GM10248 (cell line): ENCODE results near the gene NPAS1.

ENCODE experiments used
- CTCF ChIA-PET: fragments of 300-600 bp; sonication (Branson Sonifier 250); formaldehyde crosslinking; extraction: SDS; loops from one replicate; lab custom pipeline; 2021; ENCODE audit warnings: antibody characterized with exemption; lab: Yijun Ruan, JAX
- POLR2A ChIA-PET: fragments of 350-650 bp; sonication (Branson Sonifier 250); formaldehyde crosslinking; extraction: SDS; loops from one replicate; lab custom pipeline; 2020; ENCODE audit warnings: antibody characterized with exemption; lab: Yijun Ruan, JAX
- DNase-seq: peaks from one replicate; pipeline ENCODE4 v3.0.0; 2012; ENCODE audit errors: extremely low spot score
- CTCF ChIP-seq: IDR thresholded peaks from 2 replicates; pipeline ENCODE4 v1.5.1; 2012; ENCODE audit warnings: mild to moderate bottlenecking, low read depth; ENCODE audit errors: extremely low read depth, missing control alignments, control extremely low read depth

The NPAS1 gene

GRCh38 chr19:47026156-47026555, 6.5 kb downstream of the NPAS1 start:
- DNase-seq = no peak
- ChIA-PET POLR2A (interaction anchor here (0.8 kb wide), 1 partner anchor 23 kb away, joined by 4 read pairs; no protein-coding TSS in a partner anchor), CTCF (interaction anchor here (1.6 to 7.0 kb wide), 2 partner anchors 9 to 13 kb away, joined by 12 to 71 read pairs; no protein-coding TSS in a partner anchor)
- no peak for TF ChIP-seq CTCF

DNA sequence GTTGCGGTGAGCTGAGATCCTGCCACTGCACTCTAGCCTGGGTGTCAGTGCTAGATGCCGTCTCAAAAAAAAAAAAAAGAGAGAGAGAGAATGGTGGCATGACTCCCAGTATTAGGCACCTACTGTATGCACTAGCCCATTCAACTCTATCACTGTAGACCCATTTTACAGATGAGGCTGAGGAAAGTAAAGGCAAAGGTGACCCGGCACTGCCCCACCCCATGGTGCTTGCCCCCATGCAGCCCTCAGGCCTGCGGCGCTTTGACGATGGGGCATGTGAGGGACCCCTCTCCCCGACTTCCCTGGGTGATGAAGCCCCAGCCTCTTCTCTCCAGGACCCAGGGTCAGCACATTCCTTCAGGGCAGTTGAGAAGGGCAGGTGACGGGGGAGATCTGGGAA, 7.3 kb downstream of the NPAS1 start:
- no peak for DNase-seq
- TF ChIP-seq CTCF = no peak
- ChIA-PET CTCF (interaction anchor here (1.6 to 7.0 kb wide), 2 partner anchors 9 to 14 kb away, joined by 12 to 71 read pairs; no protein-coding TSS in a partner anchor), POLR2A (interaction anchor here (0.8 kb wide), 1 partner anchor 22 kb away, joined by 4 read pairs; no protein-coding TSS in a partner anchor)

DNA sequence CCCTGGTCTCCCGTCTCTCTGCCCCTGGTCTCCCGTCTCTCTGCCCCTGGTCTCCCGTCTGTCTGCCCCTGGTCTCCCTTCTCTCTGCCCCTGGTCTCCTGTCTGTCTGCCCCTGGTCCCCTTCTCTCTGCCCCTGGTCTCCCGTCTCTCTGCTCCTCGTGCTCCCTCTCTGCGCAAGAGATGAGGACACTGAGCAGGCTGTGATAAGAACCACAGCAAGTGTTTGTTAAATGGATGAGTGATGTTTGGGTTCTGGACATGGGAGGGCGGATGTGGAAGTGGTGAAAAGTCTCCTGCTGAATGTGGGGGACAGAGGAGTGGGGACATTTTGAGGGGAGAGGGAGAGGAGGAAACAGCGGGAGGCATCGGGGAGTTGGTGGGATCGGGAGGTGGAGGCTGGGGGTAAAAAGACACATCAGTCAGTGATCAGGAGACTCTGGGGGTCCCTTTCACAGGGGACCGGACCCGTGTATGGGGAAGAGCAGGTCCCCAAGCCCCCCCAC, 8.0 kb downstream of the NPAS1 start:
- ChIA-PET CTCF (interaction anchor here (4.4 kb wide), 1 partner anchor 14 kb away, joined by 35 read pairs; no protein-coding TSS in a partner anchor), POLR2A (no interaction called here)
- TF ChIP-seq CTCF = no peak
- no peak for DNase-seq

GRCh38 chr19:47028195-47028601, 8.6 kb downstream of the NPAS1 start:
- no peak for DNase-seq
- no peak for TF ChIP-seq CTCF
- ChIA-PET CTCF (interaction anchor here (1.7 to 4.4 kb wide), 2 partner anchors 15 to 36 kb away, joined by 5 to 35 read pairs; no protein-coding TSS in a partner anchor), POLR2A (no interaction called here)

DNA sequence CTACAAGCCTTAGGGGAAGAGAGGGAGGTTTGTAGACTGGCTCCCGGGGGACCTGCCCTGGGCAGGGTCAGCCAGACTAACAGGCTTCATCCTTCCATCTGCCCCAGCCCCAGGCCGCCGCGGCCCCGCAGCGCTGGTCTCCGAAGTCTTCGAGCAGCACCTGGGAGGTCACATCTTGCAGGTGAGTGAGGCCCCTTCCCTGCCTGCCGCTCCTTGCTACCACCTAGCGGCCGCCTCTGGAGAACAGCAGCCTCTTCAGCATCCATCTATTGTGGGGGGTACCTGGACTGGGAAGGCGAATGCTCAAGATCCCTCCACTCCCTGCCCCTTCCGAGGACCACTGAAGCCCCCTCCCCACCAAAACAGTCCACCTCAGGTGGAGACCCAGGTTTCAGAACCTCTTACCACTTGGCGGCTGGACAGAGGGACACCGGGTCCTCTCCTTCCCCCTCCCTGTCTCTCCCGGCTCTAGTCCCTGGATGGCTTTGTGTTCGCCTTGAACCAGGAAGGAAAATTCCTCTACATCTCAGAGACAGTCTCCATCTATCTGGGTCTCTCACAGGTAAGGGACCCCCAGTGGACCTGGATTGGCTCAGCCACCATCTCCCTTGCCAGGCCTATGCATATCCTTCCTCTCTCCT, 12.7 kb downstream of the NPAS1 start:
- DNase-seq = peak; percentile 84
- TF ChIP-seq CTCF = peak; percentile 88
- POLR2A ChIA-PET = no interaction called here
- CTCF ChIA-PET = interaction anchor here (1.2 to 5.2 kb wide), 4 partner anchors 9 to 19 kb away, joined by 4 to 53 read pairs (median 23); partner anchors contain the start of gene NPAS1

- CTCF ChIA-PET = interaction anchor here (0.6 to 5.2 kb wide), 23 partner anchors 9 to 209 kb away, joined by 3 to 53 read pairs (median 5); partner anchors contain the start of genes NPAS1 and ZC3H4
- peak; percentile 97 for DNase-seq
- peak; percentile 93 for TF ChIP-seq CTCF
- POLR2A ChIA-PET = interaction anchor here (0.6 kb wide), 1 partner anchor 283 kb away, joined by 5 read pairs; no protein-coding TSS in a partner anchor
Observed at GRCh38 chr19:47035127-47036096, 15.8 kb downstream of the NPAS1 start.
